A549 (cell line): ENCODE measurements around the gene ZBTB11. TPM values are rescaled to one million over a fixed set of nuclear protein-coding genes. Genes with fewer than 3 reads are reported as not detected.

ENCODE experiments used
- ATAC-seq, 2 experiments: fragments of 200-7000 bp in 1 of 2; fragments of >200 bp in 1 of 2; cut with Nextera tagmentation in 1 of 2; cut with Tn5 transposase in 1 of 2; 3 replicates each; pipeline versions ENCODE4 v1.8.0 to v1.9.1; 2018 to 2020; ENCODE audit warnings: mild to moderate bottlenecking in 1 of 2, moderate library complexity in 1 of 2
- CTCF ChIA-PET: fragments of 300-600 bp; sonication (Branson Sonifier 250); formaldehyde crosslinking; extraction: SDS; loops from one replicate; lab custom pipeline; 2021; ENCODE audit warnings: antibody characterized with exemption, inconsistent platforms; lab: Yijun Ruan, JAX
- POLR2A ChIA-PET: fragments of 350-600 bp; formaldehyde crosslinking; extraction: SDS; loops from one replicate; lab custom pipeline; 2021; ENCODE audit warnings: antibody characterized with exemption, inconsistent platforms; lab: Yijun Ruan, JAX
- DNase-seq, 2 experiments: peaks; one replicate each; pipeline versions ENCODE4 v3.0.0 to v3.0.0-alpha.2; 2011 to 2016; ENCODE audit warnings: low read depth in 1 of 2, low spot score in 1 of 2
- FAIRE-seq: peaks from 2 replicates; lab custom pipeline; 2011; peaks lifted over from hg19 to GRCh38; lab: Jason Lieb, UNC
- H3K27ac ChIP-seq, 2 experiments: fragments of >200 bp; sonication (Bioruptor Twin); formaldehyde crosslinking; 3 replicates each; pipeline ENCODE4 v1.5.1; 2016 to 2017
- H3K4me1 ChIP-seq: fragments of >200 bp; sonication (Bioruptor Twin); formaldehyde crosslinking; 3 replicates; pipeline ENCODE4 v1.6.1; 2016
- H3K4me2 ChIP-seq: fragments of >200 bp; sonication (Bioruptor Twin); formaldehyde crosslinking; 3 replicates; pipeline ENCODE4 v1.6.1; 2016
- H3K4me3 ChIP-seq: fragments of >200 bp; sonication (Bioruptor Twin); formaldehyde crosslinking; 3 replicates; pipeline ENCODE4 v1.5.1; 2016
- H3K9me3 ChIP-seq: fragments of >200 bp; sonication (Bioruptor Twin); formaldehyde crosslinking; 3 replicates; pipeline ENCODE4 v1.6.1; 2016
- ATOH8 ChIP-seq: fragments of 250-450 bp; sonication (Bioruptor Pico); IDR thresholded peaks from 2 replicates; pipeline ENCODE4 v1.5.0; 2020; ENCODE audit warnings: low read depth, mild to moderate bottlenecking, moderate library complexity
- BHLHE40 ChIP-seq: IDR thresholded peaks from 2 replicates; pipeline ENCODE4 v1.6.1; 2012; ENCODE audit warnings: low read depth, low read length, inconsistent platforms
- CBX8 ChIP-seq: fragments of 200-600 bp; sonication (generic); IDR thresholded peaks from 2 replicates; pipeline ENCODE4 v1.6.1; 2016
- CHD2 ChIP-seq: fragments of 150-350 bp; IDR thresholded peaks from 2 replicates; pipeline ENCODE4 v1.6.1; 2014; ENCODE audit warnings: low read length; ENCODE audit not compliant: partially characterized antibody
- CTCF ChIP-seq: fragments of >200 bp; sonication (Bioruptor Twin); formaldehyde crosslinking; IDR thresholded peaks from 3 replicates; pipeline ENCODE4 v1.5.1; 2016
- EHF ChIP-seq: fragments of 250-450 bp; sonication (Bioruptor Pico); IDR thresholded peaks from 2 replicates; pipeline ENCODE4 v1.5.0; 2020; ENCODE audit warnings: mild to moderate bottlenecking
- EP300 ChIP-seq, 2 experiments: fragments of >200 bp; sonication (Bioruptor Twin); formaldehyde crosslinking; IDR thresholded peaks; 2 replicates in 1 of 2; 3 replicates in 1 of 2; pipeline ENCODE4 v1.6.1; 2016 to 2017
- ESRRA ChIP-seq: fragments of 150-350 bp; IDR thresholded peaks from 2 replicates; pipeline ENCODE4 v1.6.1; 2014; ENCODE audit warnings: mild to moderate bottlenecking, low read length, borderline replicate concordance
- HDAC2 ChIP-seq: fragments of 200-600 bp; sonication (generic); IDR thresholded peaks from 2 replicates; pipeline ENCODE4 v1.6.1; 2016
- HEYL ChIP-seq: fragments of 250-450 bp; sonication (Bioruptor Pico); IDR thresholded peaks from 2 replicates; pipeline ENCODE4 v1.8.0; 2021; ENCODE audit warnings: mild to moderate bottlenecking, moderate library complexity
- HMGXB4 ChIP-seq: fragments of 250-450 bp; sonication (Bioruptor Pico); IDR thresholded peaks from 2 replicates; pipeline ENCODE4 v1.5.0; 2021; ENCODE audit warnings: mild to moderate bottlenecking, moderate library complexity, borderline replicate concordance
- HOXA7 ChIP-seq: fragments of 250-450 bp; sonication (Bioruptor Pico); IDR thresholded peaks from 2 replicates; pipeline ENCODE4 v1.5.0; 2020; ENCODE audit warnings: mild to moderate bottlenecking, moderate library complexity
- HOXB13 ChIP-seq: fragments of 250-450 bp; sonication (Bioruptor Pico); IDR thresholded peaks from 2 replicates; pipeline ENCODE4 v1.5.0; 2020; ENCODE audit warnings: low read depth, mild to moderate bottlenecking, moderate library complexity
- JUN ChIP-seq, 2 experiments: fragments of >200 bp; sonication (Bioruptor Twin); formaldehyde crosslinking; IDR thresholded peaks; 2 replicates in 1 of 2; 3 replicates in 1 of 2; pipeline ENCODE4 v1.6.1; 2016 to 2017
- JUNB ChIP-seq: fragments of >200 bp; sonication (Bioruptor Twin); formaldehyde crosslinking; IDR thresholded peaks from 2 replicates; pipeline ENCODE4 v1.6.1; 2016
- NFE2L2 ChIP-seq: fragments of 150-350 bp; conservative IDR thresholded peaks from 2 replicates; pipeline ENCODE4 v1.6.1; 2014; ENCODE audit warnings: low read length
- NR3C1 ChIP-seq: fragments of >200 bp; sonication (Bioruptor Twin); formaldehyde crosslinking; IDR thresholded peaks from 3 replicates; pipeline ENCODE4 v1.6.1; 2017
- PHF8 ChIP-seq: fragments of 200-600 bp; sonication (generic); IDR thresholded peaks from 2 replicates; pipeline ENCODE4 v1.6.1; 2016; ENCODE audit warnings: low read depth, mild to moderate bottlenecking, antibody characterized with exemption, moderate library complexity, borderline replicate concordance
- RAD21 ChIP-seq, 2 experiments: fragments of >200 bp in 1 of 2; sonication (Bioruptor Twin) in 1 of 2; formaldehyde crosslinking in 1 of 2; IDR thresholded peaks in 1 of 2; conservative IDR thresholded peaks in 1 of 2; 2 replicates in 1 of 2; 3 replicates in 1 of 2; pipeline ENCODE4 v1.6.1; 2012 to 2018; ENCODE audit warnings: inconsistent platforms in 1 of 2
- RFX5 ChIP-seq: fragments of 450-650 bp; IDR thresholded peaks from 2 replicates; pipeline ENCODE4 v1.7.1; 2014; ENCODE audit warnings: antibody characterized with exemption, mild to moderate bottlenecking, moderate library complexity
- RNF2 ChIP-seq: fragments of 200-600 bp; sonication (generic); IDR thresholded peaks from 2 replicates; pipeline ENCODE4 v1.6.1; 2016; ENCODE audit warnings: low read depth, mild to moderate bottlenecking, antibody characterized with exemption, moderate library complexity, borderline replicate concordance
- TFCP2L1 ChIP-seq: fragments of 250-450 bp; sonication (Bioruptor Pico); IDR thresholded peaks from 2 replicates; pipeline ENCODE4 v1.5.0; 2021; ENCODE audit warnings: mild to moderate bottlenecking
- ZFP36 ChIP-seq: fragments of 450-650 bp; IDR thresholded peaks from 2 replicates; pipeline ENCODE4 v1.6.1; 2014; ENCODE audit warnings: borderline replicate concordance; ENCODE audit not compliant: partially characterized antibody
- ZNF302 ChIP-seq: fragments of 250-450 bp; sonication (Bioruptor Pico); IDR thresholded peaks from 2 replicates; pipeline ENCODE4 v1.9.0; 2021; ENCODE audit warnings: inconsistent platforms, mild to moderate bottlenecking, moderate library complexity
- ZSCAN20 ChIP-seq: fragments of 250-450 bp; sonication (Bioruptor Pico); IDR thresholded peaks from 2 replicates; pipeline ENCODE4 v1.8.0; 2022; ENCODE audit warnings: mild to moderate bottlenecking, moderate library complexity
- WGBS: methylation state at CpG from one replicate; pipeline ENCODE4 v1.1.6; 2017; ENCODE audit errors: missing lambda C conversion rate; 5-methylcytosine and 5-hydroxymethylcytosine counted together
- polyA plus RNA-seq, 4 experiments: library from polyadenylated mRNA; depleted of rRNA in 3 of 4; stranded (reverse); fragments of >200 nt; fragmentation: RNase III in 1 of 4; extraction: RNeasy Plus Mini Kit Qiagen cat#74134 plus additional on column Dnase treatment in 1 of 4; gene quantifications; 2 replicates in 3 of 4; 3 replicates in 1 of 4; pipeline ENCODE4 v1.2.3, GENCODE V29; 2011 to 2017

The ZBTB11 gene
- polyA plus RNA-seq, 2 of the 4 experiments (the other 2 are of a cell fraction): 11.3 to 24.3 TPM

- ChIA-PET POLR2A (interaction anchor here (0.5 to 3.5 kb wide), 7 partner anchors 11 to 1195 kb away, joined by 3 to 62 read pairs (median 4); partner anchors contain the start of genes CEP97, NXPE3, PCNP and TMEM45A), CTCF (interaction anchor here (0.6 to 4.6 kb wide), 4 partner anchors 9 to 127 kb away, joined by 3 to 30 read pairs (median 4); partner anchors contain the start of gene ZBTB11)
- Histone ChIP-seq H3K4me2 (peak overlapping the region; percentile 90), H3K27ac (peak overlapping the region; percentile 74 to 94), H3K4me1 (peaks cover 26% of the 10 kb centered on the region), H3K4me3 (peak overlapping the region; percentile 73), H3K9me3 (no peaks in the 10 kb centered on the region)
- FAIRE-seq (no peak), ATAC-seq (peak in 1 of 2 experiments; percentile 32; a peak in 3 of 6 replicates), DNase-seq (peak in 1 of 2 experiments; percentile 35)
- 0 out of 2 replicates have a peak, but pooled peaks have one; percentile 11 for TF ChIP-seq PHF8
- no peak for TF ChIP-seq NR3C1
- WGBS: 42% methylated on average over 25 of the region's 25 CpGs
Measured at GRCh38 chr3:101687142-101687931, 10.4 kb upstream of the ZBTB11 start.

- TF ChIP-seq HOXB13 (no peak), CBX8 (no peak), HOXA7 (no peak), EHF (CRISPR knock-in tag) (no peak), RNF2 (no peak), TFCP2L1 (no peak), ZFP36 (no peak), ZSCAN20 (CRISPR knock-in tag) (no peak), EP300 (IDR thresholded peaks at IDR 0.05) (no peak), HEYL (no peak)
- ChIA-PET POLR2A (interaction anchor here (0.9 to 3.5 kb wide), 6 partner anchors 9 to 112 kb away, joined by 3 to 62 read pairs (median 8); partner anchors contain the start of genes CEP97, NXPE3, PCNP and ZBTB11), CTCF (interaction anchor here (0.9 to 4.6 kb wide), 6 partner anchors 9 to 809 kb away, joined by 3 to 30 read pairs (median 4); partner anchors contain the start of gene ZBTB11)
- ATAC-seq (peak; percentile 30 to 32; a peak in 5 of 6 replicates), DNase-seq (no peak), FAIRE-seq (no peak)
- peaks cover 26% of the 10 kb centered on the region for H3K4me1 ChIP-seq
- no peaks in the 10 kb centered on the region for H3K9me3 ChIP-seq
- H3K4me3 ChIP-seq: peak overlapping the region; percentile 73
- H3K27ac ChIP-seq: peak overlapping the region; percentile 89 to 94
- WGBS: 0% methylated on average over 11 of the region's 11 CpGs
- H3K4me2 ChIP-seq: peak overlapping the region; percentile 92
Measured at GRCh38 chr3:101685870-101686307, 9.0 kb upstream of the ZBTB11 start.

- Histone ChIP-seq H3K27ac (peak overlapping the region; percentile 89 to 94; a peak in 5 of 6 replicates), H3K4me2 (peak overlapping the region; percentile 92), H3K4me1 (peaks cover 26% of the 10 kb centered on the region), H3K4me3 (peak overlapping the region; percentile 73), H3K9me3 (no peaks in the 10 kb centered on the region)
- ChIA-PET POLR2A (interaction anchor here (0.5 to 3.5 kb wide), 4 partner anchors 8 to 113 kb away, joined by 5 to 62 read pairs (median 6); partner anchors contain the start of genes CEP97 and ZBTB11), CTCF (interaction anchor here (0.9 to 4.6 kb wide), 6 partner anchors 8 to 810 kb away, joined by 3 to 30 read pairs (median 3); partner anchors contain the start of gene ZBTB11)
- DNase-seq: no peak
- TF ChIP-seq ESRRA (no peak), JUNB (no peak), RNF2 (no peak), HMGXB4 (CRISPR knock-in tag) (no peak), HDAC2 (no peak), NFE2L2 (no peak), CBX8 (no peak), CHD2 (no peak), HEYL (no peak), RAD21 (conservative IDR thresholded peaks at IDR 0.05 in 1 of 2, IDR thresholded peaks at IDR 0.05 in 1 of 2) (no peak), RFX5 (no peak), CTCF (no peak), JUN (IDR thresholded peaks at IDR 0.05) (no peak), BHLHE40 (no peak), NR3C1 (no peak), ZNF302 (no peak), ATOH8 (no peak)
- no peak for FAIRE-seq
- no peak for ATAC-seq
Measured at GRCh38 chr3:101685050-101685400, 8.1 kb upstream of the ZBTB11 start.
